ENCODE results near the gene EVC. TPM values are rescaled to one million over a fixed set of nuclear protein-coding genes. Genes with fewer than 3 reads are reported as not detected.

Gene EVC
- total RNA-seq, 1 donor = 69.1 TPM

GRCh38 chr4:5712931-5713330 is 1.9 kb downstream of the EVC start:
- H3K4me1 ChIP-seq (ENCODE audit: insufficient read depth, low read length) = peaks cover 26% of the 10 kb centered on the region
- no peaks in the 10 kb centered on the region for H3K27me3 ChIP-seq (ENCODE audit: insufficient read depth, low read length)
- H3K4me3 ChIP-seq (ENCODE audit: insufficient read depth, low read length) = peak overlapping the region; percentile 89

DNA sequence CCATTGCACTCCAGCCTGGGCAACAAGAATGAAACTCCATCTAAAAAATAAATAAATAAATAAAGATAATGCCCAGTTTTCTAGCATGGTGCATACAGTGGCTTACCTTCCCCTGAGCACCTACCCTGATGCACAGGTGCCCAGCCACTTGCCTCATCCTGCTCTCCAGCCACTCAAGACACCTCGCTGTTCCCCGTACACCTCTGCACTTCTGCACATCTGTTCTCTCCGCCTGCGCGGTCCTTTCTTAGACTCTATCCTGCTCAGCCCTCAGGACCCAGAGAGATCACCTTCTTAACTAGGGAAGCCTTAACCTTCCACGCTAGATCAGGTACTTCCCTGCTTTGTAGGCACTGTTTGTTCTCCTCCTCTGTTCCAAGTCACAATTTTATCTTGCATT is 2.9 kb downstream of the EVC start:
- Histone ChIP-seq H3K9me3 (ENCODE audit: low read depth, low read length) (no peaks in the 10 kb centered on the region), H3K4me2 (ENCODE audit: insufficient read depth, low read length) (no peak overlapping the region), H3K36me3 (ENCODE audit: insufficient read depth, low read length) (peaks cover 5% of the 10 kb centered on the region), H4K20me1 (ENCODE audit: insufficient read depth, low read length) (peaks cover 44% of the 10 kb centered on the region), H2AFZ (ENCODE audit: low read length) (no peak overlapping the region), H3K4me1 (ENCODE audit: insufficient read depth, low read length) (peaks cover 25% of the 10 kb centered on the region), H3K27ac (ENCODE audit: low read depth, low read length) (no peak overlapping the region), H3K79me2 (ENCODE audit: insufficient read depth, low read length) (peaks cover 70% of the 10 kb centered on the region), H3K27me3 (ENCODE audit: insufficient read depth, low read length) (no peaks in the 10 kb centered on the region), H3K4me3 (ENCODE audit: insufficient read depth, low read length) (no peak overlapping the region)
- DNase-seq (ENCODE audit: insufficient read length, low spot score, missing footprints) = no peak
- TF ChIP-seq CTCF (IDR thresholded peaks at IDR 0.05; ENCODE audit: extremely low read depth, low read depth, low read length) = no peak

More at GRCh38 chr4:5712931-5713330, 1.9 kb downstream of the EVC start:
- Histone ChIP-seq H3K79me2 (ENCODE audit: insufficient read depth, low read length) (peaks cover 63% of the 10 kb centered on the region), H4K20me1 (ENCODE audit: insufficient read depth, low read length) (peaks cover 39% of the 10 kb centered on the region), H3K9me3 (ENCODE audit: low read depth, low read length) (no peaks in the 10 kb centered on the region), H3K36me3 (ENCODE audit: insufficient read depth, low read length) (peaks cover 5% of the 10 kb centered on the region), H3K4me2 (ENCODE audit: insufficient read depth, low read length) (peak overlapping the region; percentile 99), H3K27ac (ENCODE audit: low read depth, low read length) (peak overlapping the region; percentile 98), H2AFZ (ENCODE audit: low read length) (no peak overlapping the region)
- DNase-seq (ENCODE audit: insufficient read length, low spot score, missing footprints) = no peak
- no peak for TF ChIP-seq CTCF (IDR thresholded peaks at IDR 0.05; ENCODE audit: extremely low read depth, low read depth, low read length)

DNA sequence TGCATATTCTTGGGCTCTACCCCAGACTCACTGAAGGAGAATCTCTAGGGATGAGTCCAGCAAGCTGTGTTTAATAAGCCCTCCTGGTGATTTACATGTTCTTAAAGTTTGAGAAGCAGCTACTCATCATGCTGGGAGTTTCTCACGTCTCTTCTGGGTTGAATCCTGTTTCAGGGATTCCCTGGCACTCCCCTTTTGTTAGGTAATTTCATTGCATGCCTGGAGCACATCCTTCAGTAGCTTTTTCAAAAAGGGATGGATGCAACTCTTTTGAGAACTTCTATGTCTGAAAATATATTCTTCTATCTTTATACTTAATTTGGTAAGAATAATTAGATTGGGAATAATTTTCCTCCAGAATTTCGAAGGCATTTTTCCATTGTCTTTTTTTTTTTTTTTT is 4.4 kb downstream of the EVC start:
- H4K20me1 ChIP-seq (ENCODE audit: insufficient read depth, low read length) = peaks cover 57% of the 10 kb centered on the region
- TF ChIP-seq CTCF (IDR thresholded peaks at IDR 0.05; ENCODE audit: extremely low read depth, low read depth, low read length) = no peak
- peaks cover 30% of the 10 kb centered on the region for H3K4me1 ChIP-seq (ENCODE audit: insufficient read depth, low read length)
- no peaks in the 10 kb centered on the region for H3K27me3 ChIP-seq (ENCODE audit: insufficient read depth, low read length)
- no peak for DNase-seq (ENCODE audit: insufficient read length, low spot score, missing footprints)
- no peak overlapping the region for H2AFZ ChIP-seq (ENCODE audit: low read length)
- H3K79me2 ChIP-seq (ENCODE audit: insufficient read depth, low read length) = peaks cover 85% of the 10 kb centered on the region
- H3K4me2 ChIP-seq (ENCODE audit: insufficient read depth, low read length) = no peak overlapping the region
- no peak overlapping the region for H3K27ac ChIP-seq (ENCODE audit: low read depth, low read length)
- H3K4me3 ChIP-seq (ENCODE audit: insufficient read depth, low read length) = no peak overlapping the region
- no peaks in the 10 kb centered on the region for H3K9me3 ChIP-seq (ENCODE audit: low read depth, low read length)
- H3K36me3 ChIP-seq (ENCODE audit: insufficient read depth, low read length) = peaks cover 17% of the 10 kb centered on the region

DNA sequence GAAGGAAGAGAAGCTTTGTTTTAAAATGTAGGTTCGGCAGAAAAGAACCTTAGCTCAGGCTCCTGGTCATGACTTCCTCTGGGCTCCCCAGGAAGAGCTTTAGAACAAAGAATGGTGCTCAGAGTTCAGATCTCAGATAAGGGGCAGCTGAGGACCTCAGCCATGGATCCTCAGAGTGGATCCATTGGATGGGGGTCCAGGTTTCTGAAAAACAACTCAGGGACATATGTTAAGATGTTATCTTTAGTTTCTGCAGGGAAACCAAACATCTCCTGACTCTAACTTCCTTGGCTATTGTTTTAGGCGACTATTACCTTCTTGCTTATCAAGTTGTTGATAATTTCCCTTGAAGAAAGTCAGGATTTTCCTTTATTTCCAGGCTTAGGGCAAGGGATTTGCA is 5.4 kb downstream of the EVC start:
- no peak overlapping the region for H3K4me2 ChIP-seq (ENCODE audit: insufficient read depth, low read length)
- no peak overlapping the region for H3K27ac ChIP-seq (ENCODE audit: low read depth, low read length)
- peaks cover 62% of the 10 kb centered on the region for H4K20me1 ChIP-seq (ENCODE audit: insufficient read depth, low read length)
- DNase-seq (ENCODE audit: insufficient read length, low spot score, missing footprints) = no peak
- H3K79me2 ChIP-seq (ENCODE audit: insufficient read depth, low read length) = peaks cover 95% of the 10 kb centered on the region
- H3K9me3 ChIP-seq (ENCODE audit: low read depth, low read length) = no peaks in the 10 kb centered on the region
- no peak for TF ChIP-seq CTCF (IDR thresholded peaks at IDR 0.05; ENCODE audit: extremely low read depth, low read depth, low read length)
- H2AFZ ChIP-seq (ENCODE audit: low read length) = no peak overlapping the region
- peaks cover 19% of the 10 kb centered on the region for H3K36me3 ChIP-seq (ENCODE audit: insufficient read depth, low read length)
- no peaks in the 10 kb centered on the region for H3K27me3 ChIP-seq (ENCODE audit: insufficient read depth, low read length)
- H3K4me1 ChIP-seq (ENCODE audit: insufficient read depth, low read length) = peaks cover 25% of the 10 kb centered on the region
- no peak overlapping the region for H3K4me3 ChIP-seq (ENCODE audit: insufficient read depth, low read length)
